HG03457 (cell line): Measurements from ENCODE around the gene CCDC117.

Experiments
- ATAC-seq: cut with Tn5 transposase; IDR thresholded peaks from one replicate; pipeline ENCODE4 v1.9.1; 2021; ENCODE audit warnings: moderate number of reproducible peaks; ENCODE audit not compliant: unreplicated experiment

Gene CCDC117

GRCh38 chr22:28826921-28827320 is 54.4 kb downstream of the CCDC117 start:
- ATAC-seq, result no peak

DNA sequence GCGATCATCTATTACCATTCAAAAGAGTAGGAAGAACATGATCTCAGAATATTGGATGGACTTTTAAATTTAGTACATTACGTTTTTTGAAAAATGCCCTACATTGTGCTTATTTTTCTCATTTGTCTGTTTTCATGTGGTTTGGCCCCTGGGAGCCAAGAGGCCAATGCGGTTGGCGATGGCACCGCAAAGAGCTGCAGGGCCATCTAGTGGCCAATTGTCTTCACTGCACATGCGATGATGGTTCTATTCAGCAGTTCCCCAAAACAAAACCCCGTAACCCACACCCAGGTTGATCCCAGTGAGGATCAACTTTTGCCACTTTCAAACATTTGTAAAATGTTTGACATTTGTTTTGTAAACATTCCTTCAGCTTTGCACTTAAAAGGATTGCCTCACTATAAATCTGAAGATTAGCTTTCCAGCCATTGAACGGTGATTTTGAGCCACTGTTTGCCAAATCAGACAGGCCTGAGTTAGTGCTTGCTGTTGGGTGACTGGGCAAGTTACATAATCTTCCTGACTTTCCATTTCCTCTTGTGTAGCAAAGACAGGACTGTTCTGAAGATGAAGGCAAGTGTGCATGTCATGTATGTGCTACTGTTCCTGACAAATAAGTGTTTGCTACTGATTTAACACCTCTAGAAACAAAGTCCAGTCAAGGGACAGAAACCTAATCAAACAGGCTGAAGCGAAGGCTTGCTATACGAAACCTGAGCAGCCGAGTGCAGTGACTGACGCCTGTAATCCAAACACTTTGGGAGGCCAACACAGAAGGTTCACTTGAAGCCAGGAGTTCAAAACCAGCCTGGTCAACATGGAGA is 57.1 kb downstream of the CCDC117 start:
- ATAC-seq, result no peak

DNA sequence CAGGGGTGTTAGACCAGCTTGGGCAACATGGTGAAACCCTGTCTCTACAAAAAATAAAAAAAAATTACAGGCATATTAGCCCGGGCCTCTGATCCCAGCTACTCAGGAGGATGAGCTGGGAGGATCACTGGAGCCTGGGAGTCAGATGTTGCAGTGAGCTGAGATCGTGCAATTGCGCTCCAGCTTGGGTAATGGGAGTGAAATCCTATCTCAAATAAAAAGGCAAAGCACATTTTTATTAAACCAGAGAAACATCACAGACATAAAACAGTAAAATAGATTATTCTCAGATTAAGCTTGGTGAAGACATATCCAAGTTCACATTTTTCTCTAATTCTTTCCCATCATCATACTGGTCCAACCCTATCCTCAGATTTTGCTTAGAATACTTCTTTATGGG is 57.9 kb downstream of the CCDC117 start:
- ATAC-seq, result no peak

DNA sequence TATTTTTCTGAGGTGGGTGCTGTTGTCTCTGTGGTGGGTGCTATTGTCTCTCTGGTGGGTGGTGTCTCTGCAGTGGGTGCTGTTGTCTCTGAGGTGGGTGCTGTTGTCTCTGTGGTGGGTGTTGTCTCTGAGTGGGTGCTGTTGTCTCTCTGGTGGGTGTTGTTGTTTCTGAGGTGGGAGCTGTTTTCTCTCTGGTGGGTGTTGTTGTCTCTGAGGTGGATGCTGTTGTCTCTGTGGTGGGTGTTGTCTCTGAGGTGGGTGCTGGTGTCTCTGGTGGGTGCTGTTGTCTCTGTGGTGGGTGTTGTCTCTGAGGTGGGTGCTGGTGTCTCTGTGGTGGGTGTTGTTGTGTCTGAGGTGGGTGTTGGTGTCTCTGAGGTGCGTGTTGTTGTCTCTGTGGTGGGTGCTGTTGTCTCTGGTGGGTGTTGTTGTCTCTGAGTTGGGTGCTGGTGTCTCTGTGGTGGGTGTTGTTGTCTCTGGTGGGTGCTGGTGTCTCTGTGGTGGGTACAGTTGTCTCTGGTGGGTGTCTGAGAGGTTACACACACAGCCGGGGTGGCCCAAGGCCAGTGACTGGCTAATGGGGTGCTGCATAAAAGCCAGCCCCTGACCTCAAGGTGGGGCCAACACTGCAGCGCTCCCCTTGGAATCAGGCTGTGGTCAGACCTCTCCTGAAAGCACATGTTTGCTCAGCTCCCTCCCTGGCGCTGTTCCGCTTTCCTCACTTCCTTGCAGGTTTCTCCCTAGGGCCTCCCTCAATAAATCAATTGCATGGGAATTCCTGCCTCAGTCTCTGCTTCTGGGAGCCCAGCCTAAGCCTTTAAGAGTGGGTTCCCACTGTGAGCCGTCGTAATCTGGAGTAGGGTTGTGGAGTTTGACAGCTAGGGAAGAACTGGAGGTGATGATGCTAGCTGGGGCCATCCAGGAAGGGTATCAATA is 58.9 kb downstream of the CCDC117 start:
- no peak for ATAC-seq

DNA sequence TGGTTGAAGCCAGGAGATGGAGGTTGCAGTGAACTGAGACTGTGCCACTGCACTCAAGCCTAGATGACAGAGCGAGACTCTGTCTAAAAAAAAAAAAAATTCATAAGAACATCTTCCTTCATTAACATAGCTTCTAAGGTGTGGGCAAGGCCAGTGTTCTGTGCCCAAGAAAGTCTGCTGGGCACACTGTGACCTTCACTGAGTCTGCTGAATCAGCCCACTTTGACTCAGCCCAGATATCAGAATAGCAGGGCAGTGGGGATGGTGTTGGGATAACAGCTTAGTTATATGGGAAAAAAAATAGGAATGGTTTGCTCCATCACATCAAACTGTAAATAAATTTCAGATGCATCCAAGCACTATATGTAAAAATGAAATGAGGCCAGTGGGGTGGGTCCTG is 60.2 kb downstream of the CCDC117 start:
- ATAC-seq, result no peak

DNA sequence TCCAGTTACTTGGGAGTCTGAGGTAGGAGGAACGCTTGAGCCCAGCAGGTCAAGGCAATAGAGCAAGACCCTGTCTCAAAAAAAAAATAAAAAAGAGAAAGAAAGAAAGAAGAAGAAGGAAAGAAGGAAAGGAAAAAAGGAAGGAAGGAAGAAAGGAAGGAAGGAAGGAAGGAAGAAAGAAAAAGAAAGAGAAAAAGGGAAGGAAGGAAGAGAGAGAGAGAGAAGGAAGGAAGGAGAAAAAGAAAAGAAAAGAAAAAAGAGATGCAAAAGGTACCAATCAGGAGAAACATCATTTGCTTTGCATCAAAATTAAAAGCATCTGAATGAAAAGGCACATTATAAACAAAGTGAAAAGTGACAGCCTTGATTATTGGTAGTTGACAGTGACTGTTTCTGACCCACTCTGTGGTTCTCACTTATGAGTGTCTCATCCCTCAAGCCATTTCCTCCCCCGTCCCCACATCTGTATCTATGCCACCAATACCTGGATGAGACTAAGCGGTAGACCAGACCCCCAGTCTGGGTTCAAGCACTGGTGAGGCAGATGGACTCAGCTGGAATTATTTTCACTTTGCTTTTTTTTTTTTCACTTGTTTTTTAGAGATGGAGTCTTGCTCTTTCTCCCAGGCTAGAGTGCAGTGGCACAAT is 60.9 kb downstream of the CCDC117 start:
- ATAC-seq, result no peak

- no peak for ATAC-seq
Observed at GRCh38 chr22:28835630-28836189, 63.2 kb downstream of the CCDC117 start.

DNA sequence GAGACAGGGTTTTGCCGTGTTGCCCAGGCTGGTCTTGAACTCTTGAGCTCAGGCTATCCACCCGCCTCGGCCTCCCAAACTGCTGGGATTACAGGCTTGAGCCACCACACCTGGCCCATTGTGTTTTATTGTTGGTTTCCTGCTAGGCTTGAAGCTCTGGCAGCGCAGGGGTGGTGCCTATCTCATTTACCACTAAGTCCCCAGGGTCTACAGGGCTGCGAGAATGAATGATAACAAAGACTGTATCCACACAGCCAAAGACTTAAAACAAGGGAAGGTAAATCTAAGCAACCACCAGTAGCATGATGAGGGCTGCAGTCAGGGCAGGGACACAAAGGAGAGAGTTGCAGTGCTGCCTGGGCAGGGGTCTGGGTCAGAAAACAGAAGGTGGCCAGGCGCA is 65.1 kb downstream of the CCDC117 start:
- ATAC-seq, result no peak
